ENCODE results near the gene ANG.

GRCh38 chr14:20680843-20681347 lies 7.7 kb upstream of the ANG start:
- no peak for TF ChIP-seq CTCF (conservative IDR thresholded peaks at IDR 0.05; ENCODE audit: low read depth, low read length)
- TF ChIP-seq EZH2 (IDR thresholded peaks at IDR 0.05; ENCODE audit: borderline replicate concordance, low read depth, low read length, poor library complexity, severe bottlenecking) = no peak

Measured in A673 (cell line).